Mesenchymal stem cell (in vitro differentiated cells and primary cell): ENCODE measurements around the gene PRICKLE3.

Experiments used
- DNase-seq: peaks from one replicate; pipeline ENCODE4 v3.0.0-alpha.2; 2013
- H2AFZ ChIP-seq: one replicate; pipeline ENCODE4 v1.6.1; 2013; ENCODE audit warnings: low read depth, mild to moderate bottlenecking, control low read depth, inconsistent platforms, low read length, moderate library complexity
- H2AK5ac ChIP-seq: 2 replicates; pipeline ENCODE4 v1.6.1; 2013; ENCODE audit warnings: low read length, moderate library complexity, mild to moderate bottlenecking, inconsistent platforms; ENCODE audit not compliant: severe bottlenecking
- H2BK120ac ChIP-seq: one replicate; pipeline ENCODE4 v1.6.1; 2013; ENCODE audit warnings: low read depth, mild to moderate bottlenecking, inconsistent platforms, low read length, moderate library complexity
- H2BK12ac ChIP-seq, 2 experiments: one replicate each; pipeline ENCODE4 v1.6.1; 2013; ENCODE audit warnings: inconsistent platforms in 2 of 2, low read length in 2 of 2, mild to moderate bottlenecking in 2 of 2, moderate library complexity in 2 of 2, control low read depth in 1 of 2
- H2BK15ac ChIP-seq: one replicate; pipeline ENCODE4 v1.6.1; 2013; ENCODE audit warnings: mild to moderate bottlenecking, low read depth, inconsistent platforms; ENCODE audit not compliant: poor library complexity, severe bottlenecking
- H2BK5ac ChIP-seq: 2 replicates; pipeline ENCODE4 v1.6.1; 2013; ENCODE audit warnings: low read depth, mild to moderate bottlenecking, low read length, control low read depth, inconsistent platforms; ENCODE audit not compliant: poor library complexity, severe bottlenecking
- H3K14ac ChIP-seq, 2 experiments: one replicate each; pipeline ENCODE4 v1.6.1; 2013; ENCODE audit warnings: inconsistent platforms in 2 of 2, low read length in 2 of 2, control low read depth in 1 of 2, mild to moderate bottlenecking in 1 of 2, moderate library complexity in 1 of 2
- H3K18ac ChIP-seq, 2 experiments: one replicate each; pipeline ENCODE4 v1.6.1; 2013; ENCODE audit warnings: inconsistent platforms in 2 of 2, low read length in 2 of 2, control low read depth in 1 of 2, low read depth in 1 of 2, mild to moderate bottlenecking in 1 of 2
- H3K23ac ChIP-seq, 2 experiments: one replicate each; pipeline ENCODE4 v1.6.1; 2013; ENCODE audit warnings: inconsistent platforms in 2 of 2, low read length in 2 of 2, mild to moderate bottlenecking in 2 of 2, moderate library complexity in 2 of 2, control low read depth in 1 of 2
- H3K27ac ChIP-seq: 2 replicates; pipeline ENCODE4 v1.5.1; 2013; ENCODE audit warnings: mild to moderate bottlenecking, moderate library complexity, low read length, control low read depth, inconsistent platforms; ENCODE audit not compliant: poor library complexity, severe bottlenecking
- H3K27me3 ChIP-seq, 2 experiments: 2 replicates each; pipeline versions ENCODE4 v1.6.1 to v1.7.0; 2013; ENCODE audit warnings: low read length in 2 of 2, mild to moderate bottlenecking in 2 of 2, moderate library complexity in 2 of 2, control low read depth in 1 of 2, inconsistent platforms in 1 of 2; ENCODE audit not compliant: control insufficient read depth in 1 of 2, insufficient read depth in 1 of 2
- H3K36me3 ChIP-seq, 2 experiments: 2 replicates each; pipeline versions ENCODE4 v1.6.1 to v1.7.0; 2013; ENCODE audit warnings: low read length in 2 of 2, control low read depth in 1 of 2, inconsistent platforms in 1 of 2, low read depth in 1 of 2, mild to moderate bottlenecking in 1 of 2; ENCODE audit not compliant: insufficient read depth in 2 of 2, control insufficient read depth in 1 of 2
- H3K4ac ChIP-seq, 2 experiments: one replicate each; pipeline ENCODE4 v1.6.1; 2013; ENCODE audit warnings: inconsistent platforms in 2 of 2, low read length in 2 of 2, mild to moderate bottlenecking in 2 of 2, moderate library complexity in 2 of 2, control low read depth in 1 of 2, low read depth in 1 of 2
- H3K4me1 ChIP-seq: 2 replicates; pipeline ENCODE4 v1.6.1; 2013; ENCODE audit warnings: low read depth, low read length, control low read depth; ENCODE audit not compliant: control insufficient read depth, insufficient read depth
- H3K4me2 ChIP-seq: 2 replicates; pipeline ENCODE4 v1.6.1; 2013; ENCODE audit warnings: low read length, mild to moderate bottlenecking, inconsistent platforms; ENCODE audit not compliant: poor library complexity, severe bottlenecking
- H3K4me3 ChIP-seq, 2 experiments: 2 replicates each; pipeline versions ENCODE4 v1.5.1 to v1.7.0; 2013; ENCODE audit warnings: low read length in 2 of 2, mild to moderate bottlenecking in 2 of 2, control low read depth in 1 of 2, low read depth in 1 of 2; ENCODE audit not compliant: insufficient read depth in 1 of 2
- H3K79me1 ChIP-seq: replicated peaks from 2 replicates; pipeline ENCODE4 v1.6.1; 2013; ENCODE audit warnings: mild to moderate bottlenecking, control low read depth, low read length, inconsistent platforms; ENCODE audit not compliant: poor library complexity, severe bottlenecking
- H3K9ac ChIP-seq: 2 replicates; pipeline ENCODE4 v1.7.0; 2013; ENCODE audit warnings: mild to moderate bottlenecking, low read length, moderate library complexity
- H3K9me3 ChIP-seq: 2 replicates; pipeline ENCODE4 v1.7.0; 2013; ENCODE audit warnings: mild to moderate bottlenecking, low read length; ENCODE audit not compliant: control insufficient read depth
- H4K8ac ChIP-seq: one replicate; pipeline ENCODE4 v1.6.1; 2013; ENCODE audit warnings: inconsistent platforms, mild to moderate bottlenecking, low read length, moderate library complexity
- H4K91ac ChIP-seq: one replicate; pipeline ENCODE4 v1.6.1; 2013; ENCODE audit warnings: mild to moderate bottlenecking, low read length, inconsistent platforms
- WGBS: methylation state at CpG from one replicate; pipeline ENCODE4 v1.1.7; 2013; ENCODE audit warnings: mixed read lengths; 5-methylcytosine and 5-hydroxymethylcytosine counted together

PRICKLE3 gene

DNA sequence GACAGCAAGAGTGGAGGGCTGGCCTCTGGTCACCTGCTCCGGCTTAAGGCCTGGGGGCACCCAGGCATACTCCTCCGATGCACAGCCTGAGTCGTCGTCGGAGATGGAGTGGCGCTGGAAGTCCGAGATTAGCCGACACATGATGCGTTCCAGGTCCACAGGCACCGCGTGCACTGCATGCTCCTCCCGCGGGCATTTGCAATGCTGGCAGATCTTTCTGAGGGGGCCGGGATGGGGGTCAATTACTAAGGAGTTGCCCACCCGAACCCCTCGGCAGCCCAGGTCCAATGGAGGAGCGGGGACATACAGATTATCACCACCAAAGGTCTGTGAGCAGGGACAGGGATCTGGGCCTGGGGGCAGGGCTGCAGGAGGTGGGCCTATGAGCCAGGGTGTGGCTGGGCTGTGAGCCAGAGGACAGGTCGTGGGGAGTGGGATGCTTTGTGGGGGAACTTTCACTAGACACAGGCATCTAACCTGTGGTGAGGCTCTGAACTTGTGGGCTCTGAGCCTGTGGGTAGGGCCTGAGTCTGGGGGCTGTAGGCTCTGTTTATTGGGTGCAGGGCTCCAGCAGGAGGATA, 2.4 kb downstream of the PRICKLE3 start:
- H3K27me3 ChIP-seq = no peaks in the 10 kb centered on the region
- H2BK15ac ChIP-seq = no peak overlapping the region
- peaks cover 7 to 28% of the 10 kb centered on the region in 2 experiments for H3K36me3 ChIP-seq
- H2BK12ac ChIP-seq = no peak overlapping the region
- no peak overlapping the region for H2BK120ac ChIP-seq
- peak overlapping the region in 1 of 2 experiments; percentile 59 for H3K4me3 ChIP-seq
- no peak overlapping the region for H4K8ac ChIP-seq
- no peak overlapping the region for H3K27ac ChIP-seq
- no peak overlapping the region for H3K4ac ChIP-seq
- H3K9me3 ChIP-seq = no peaks in the 10 kb centered on the region
- 91% methylated on average over 18 of the region's 18 CpGs for WGBS
- no peak overlapping the region for H3K18ac ChIP-seq
- peak overlapping the region; percentile 5 for H3K4me2 ChIP-seq
- H3K9ac ChIP-seq = no peak overlapping the region
- H3K4me1 ChIP-seq = peaks cover 14% of the 10 kb centered on the region
- H2AFZ ChIP-seq = no peak overlapping the region
- H3K14ac ChIP-seq = no peak overlapping the region
- no peak overlapping the region for H2BK5ac ChIP-seq
- DNase-seq = no peak
- H3K23ac ChIP-seq = no peak overlapping the region
- peaks cover 8% of the 10 kb centered on the region for H3K79me1 ChIP-seq
- H2AK5ac ChIP-seq = no peak overlapping the region
- H4K91ac ChIP-seq = peak overlapping the region; percentile 15

DNA sequence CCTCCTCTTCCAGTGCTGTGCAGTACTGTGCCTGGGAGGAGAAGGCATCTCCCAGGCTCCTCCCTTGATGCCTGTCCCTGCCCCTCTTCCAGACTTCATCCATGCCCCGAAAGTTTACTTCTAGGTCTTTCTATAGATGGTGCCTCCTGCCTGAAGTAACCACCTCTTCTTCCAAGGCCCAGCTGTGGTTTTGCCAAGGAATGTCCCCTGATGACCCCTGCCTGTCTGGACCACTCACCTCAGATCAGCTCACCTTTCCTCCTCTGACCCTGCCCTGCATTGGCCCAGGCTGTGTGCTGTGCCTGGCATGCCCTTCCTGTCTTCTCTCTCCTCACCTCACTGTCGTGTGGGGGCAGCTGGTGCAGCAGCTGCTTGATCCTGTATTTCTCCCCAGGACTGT, 6.8 kb downstream of the PRICKLE3 start:
- Histone ChIP-seq H3K14ac (no peak overlapping the region), H3K4me1 (peaks cover 4% of the 10 kb centered on the region), H3K36me3 (peaks cover 17 to 65% of the 10 kb centered on the region in 2 experiments), H3K79me1 (peaks cover 8% of the 10 kb centered on the region), H3K4me2 (no peak overlapping the region), H3K23ac (no peak overlapping the region), H2AK5ac (no peak overlapping the region), H2BK12ac (no peak overlapping the region), H3K18ac (no peak overlapping the region), H3K9me3 (no peaks in the 10 kb centered on the region), H2BK15ac (no peak overlapping the region), H2BK120ac (no peak overlapping the region), H3K27ac (no peak overlapping the region), H2BK5ac (no peak overlapping the region), H4K91ac (no peak overlapping the region), H3K4ac (no peak overlapping the region), H3K27me3 (no peaks in the 10 kb centered on the region), H3K4me3 (no peak overlapping the region), H4K8ac (no peak overlapping the region), H2AFZ (no peak overlapping the region), H3K9ac (no peak overlapping the region)
- WGBS = 100% methylated on average over 1 of the region's 2 CpGs
- no peak for DNase-seq

DNA sequence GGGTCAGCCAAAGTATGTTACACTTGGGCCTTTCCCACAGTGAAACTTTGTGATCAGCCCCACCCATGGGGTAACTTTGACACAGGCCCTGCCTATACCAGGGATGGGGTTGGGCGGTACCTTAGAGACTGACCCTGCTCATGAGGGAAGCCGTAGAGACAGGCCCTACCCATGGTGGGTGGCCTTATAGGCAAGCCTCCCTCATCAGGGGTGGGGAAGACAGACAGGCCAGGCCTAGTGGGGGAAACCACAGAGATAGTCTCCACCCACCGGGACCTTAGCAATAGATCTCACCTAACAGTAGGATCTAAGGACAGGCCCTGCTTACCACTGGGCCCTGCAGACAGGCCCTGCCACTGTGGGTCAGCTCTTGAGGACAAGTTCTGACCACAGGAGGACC, 7.6 kb downstream of the PRICKLE3 start:
- Histone ChIP-seq H3K4me3 (no peak overlapping the region), H4K8ac (no peak overlapping the region), H2BK5ac (no peak overlapping the region), H3K36me3 (peaks cover 23 to 67% of the 10 kb centered on the region in 2 experiments), H3K9me3 (no peaks in the 10 kb centered on the region), H3K18ac (no peak overlapping the region), H3K27ac (no peak overlapping the region), H3K9ac (no peak overlapping the region), H4K91ac (no peak overlapping the region), H2BK120ac (no peak overlapping the region), H3K4me2 (no peak overlapping the region), H2BK15ac (no peak overlapping the region), H3K4ac (no peak overlapping the region), H3K27me3 (no peaks in the 10 kb centered on the region), H2BK12ac (no peak overlapping the region), H3K14ac (no peak overlapping the region), H2AK5ac (no peak overlapping the region), H2AFZ (no peak overlapping the region), H3K23ac (no peak overlapping the region), H3K79me1 (peaks cover 7% of the 10 kb centered on the region), H3K4me1 (no peaks in the 10 kb centered on the region)
- no peak for DNase-seq
- WGBS = 100% methylated on average over 2 of the region's 3 CpGs

DNA sequence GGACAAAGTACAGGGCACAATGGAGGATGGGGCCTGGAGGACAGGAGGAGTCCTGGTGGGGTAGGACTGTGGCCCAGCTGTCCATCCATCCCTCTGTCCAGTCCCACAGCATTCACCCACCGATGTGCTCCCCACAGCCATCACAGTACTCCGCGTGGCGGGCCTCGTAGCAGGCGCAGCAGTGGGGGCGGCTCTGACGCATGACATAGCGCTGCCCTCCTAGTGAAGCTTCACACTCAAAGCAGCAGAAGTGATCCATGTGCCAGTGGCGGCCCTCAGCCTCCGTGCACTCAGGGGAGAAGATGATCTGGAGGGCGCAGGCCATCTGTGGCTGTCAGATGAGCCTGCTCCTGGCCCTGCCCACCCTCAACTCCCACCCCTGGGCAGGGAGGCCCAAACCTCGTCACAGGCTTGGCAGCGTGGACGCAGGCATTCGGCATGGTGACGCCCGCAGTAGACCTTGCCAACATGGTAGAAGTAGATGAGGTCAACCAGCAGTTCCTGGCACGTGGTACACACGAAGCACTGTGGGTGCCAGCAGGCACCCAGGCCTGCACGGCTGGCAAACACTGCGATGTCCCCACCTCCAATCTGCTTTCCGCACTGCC, 8.2 kb downstream of the PRICKLE3 start:
- Histone ChIP-seq H2BK5ac (no peak overlapping the region), H3K18ac (no peak overlapping the region), H3K36me3 (peaks cover 21 to 66% of the 10 kb centered on the region in 2 experiments), H3K27ac (no peak overlapping the region), H3K79me1 (peaks cover 4% of the 10 kb centered on the region), H3K9ac (no peak overlapping the region), H2AK5ac (no peak overlapping the region), H2BK15ac (no peak overlapping the region), H3K4me3 (no peak overlapping the region), H2BK120ac (no peak overlapping the region), H3K4me1 (peaks cover 4% of the 10 kb centered on the region), H3K4ac (no peak overlapping the region), H4K8ac (no peak overlapping the region), H3K4me2 (no peak overlapping the region), H2AFZ (no peak overlapping the region), H3K23ac (no peak overlapping the region), H4K91ac (no peak overlapping the region), H3K14ac (no peak overlapping the region), H2BK12ac (no peak overlapping the region), H3K27me3 (no peaks in the 10 kb centered on the region), H3K9me3 (no peaks in the 10 kb centered on the region)
- DNase-seq = no peak
- 97% methylated on average over 23 of the region's 23 CpGs for WGBS
